ENCODE data around the gene ADAT3.

Gene ADAT3

DNA sequence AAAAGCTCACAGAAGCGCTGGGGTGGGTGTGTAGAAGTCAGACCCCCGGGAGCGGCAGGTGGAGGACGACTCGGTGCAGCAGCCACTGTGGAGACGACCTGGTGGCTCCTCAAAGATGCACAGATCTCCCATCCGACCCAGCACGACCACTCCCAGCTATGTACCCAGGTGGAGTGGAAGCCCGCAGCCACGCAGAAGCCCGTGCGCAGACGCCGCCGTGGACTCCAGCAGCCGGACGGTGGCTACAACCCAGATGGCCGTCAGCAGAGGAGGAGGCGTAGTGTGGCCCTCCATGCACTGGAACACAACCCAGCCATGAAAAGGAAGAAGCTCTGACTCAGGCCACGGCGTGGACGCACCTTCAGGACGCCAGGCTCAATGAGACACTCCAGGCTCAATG, 57.5 kb downstream of the ADAT3 start:
- DNase-seq = no peak

Data from NCI-H510A (cell line).